Stimulated activated CD8-positive, alpha-beta memory T cell treated with anti-CD3 and anti-CD28 coated beads, Interleukin-7, amount 100 ng/mL, for 24 hours (primary cell): ENCODE measurements around the gene SAG.

Experiments used
- DNase-seq: peaks from one replicate; pipeline ENCODE4 v3.0.0-alpha.2; 2020; ENCODE audit warnings: low read depth

SAG gene

DNA sequence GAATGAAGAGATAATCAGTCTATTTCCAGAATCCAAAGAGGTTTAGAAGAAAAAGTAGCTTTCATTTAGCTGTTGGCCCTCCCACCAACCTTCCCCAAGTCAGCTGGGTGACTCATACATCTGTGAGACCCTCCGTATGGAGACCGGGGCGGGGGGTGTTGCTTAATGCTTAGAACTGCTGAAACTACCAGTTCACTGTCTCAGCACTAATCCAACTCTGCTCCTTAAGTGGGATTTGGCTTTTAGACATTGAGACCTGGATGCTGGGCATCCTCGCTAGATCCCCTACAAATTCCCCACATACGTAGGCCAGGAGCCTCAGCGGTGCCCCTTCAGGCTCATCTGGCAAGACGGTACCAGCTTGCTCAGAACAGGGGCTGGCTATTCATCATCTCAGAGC is at the start of gene SAG:
TSS of gene SAG (plus strand) at position 252 of the 400 bp plus-strand sequence. CDS start 1,374 bp downstream, outside the sequence.
- DNase-seq, result no peak

- DNase-seq, result no peak
Measured at GRCh38 chr2:233258211-233258610, 49.4 kb upstream of the SAG start.

- no peak for DNase-seq
Measured at GRCh38 chr2:233259730-233260129, 47.9 kb upstream of the SAG start.

DNA sequence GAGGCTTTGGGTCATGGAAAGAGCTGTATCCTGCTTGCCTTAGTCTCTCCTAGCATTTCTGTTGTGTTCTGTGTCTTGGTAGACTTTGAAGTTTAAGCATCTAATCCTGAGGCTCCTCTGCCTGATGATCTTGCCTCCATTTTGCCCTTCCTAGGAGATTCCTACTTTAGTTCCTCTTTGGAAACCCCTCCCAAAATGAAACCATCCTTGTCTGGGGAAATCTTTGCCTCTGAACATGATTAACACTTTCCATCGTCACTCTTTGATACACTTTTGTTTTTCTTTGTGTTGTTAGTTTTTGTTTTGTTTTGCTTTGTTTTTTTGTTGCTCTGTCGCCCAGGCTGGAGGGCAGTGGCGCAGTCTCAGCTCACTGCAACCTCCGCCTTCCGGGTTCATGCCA is 47.0 kb upstream of the SAG start:
- DNase-seq, result no peak

DNA sequence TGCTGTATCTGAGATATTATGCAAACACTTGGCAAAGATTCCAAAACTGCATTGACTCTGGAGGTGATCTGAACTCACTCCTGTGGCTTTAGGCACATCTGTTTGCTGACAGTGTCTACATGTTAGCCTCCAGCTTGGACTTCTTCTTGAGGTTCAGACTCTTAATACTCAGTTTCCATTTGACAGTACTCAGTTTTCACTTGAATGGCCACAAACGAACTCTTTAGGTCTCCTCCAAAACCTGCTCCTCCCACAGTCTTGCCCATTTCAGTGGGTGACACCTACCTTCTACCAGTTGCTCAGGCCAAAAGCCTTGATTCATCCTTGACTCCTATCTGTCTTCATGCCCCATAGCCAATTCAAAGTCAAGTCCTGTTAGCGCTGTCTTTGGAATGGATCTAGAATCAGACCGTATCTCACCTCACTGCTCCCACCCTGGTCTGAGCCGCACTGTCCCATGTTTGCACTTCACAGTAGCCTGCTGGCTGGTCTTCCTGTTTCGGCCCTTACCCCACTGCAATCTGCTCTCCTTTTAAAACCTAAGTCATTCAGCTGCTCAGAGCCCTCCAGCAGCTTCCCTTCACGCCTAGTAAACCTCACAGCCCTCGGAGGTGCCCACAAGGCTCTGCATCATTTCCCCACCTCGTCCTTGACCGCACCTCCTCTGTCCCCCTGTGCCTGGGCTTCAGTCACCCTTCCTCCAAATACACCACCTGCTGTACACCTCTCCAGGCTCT is 45.6 kb upstream of the SAG start:
- no peak for DNase-seq

DNA sequence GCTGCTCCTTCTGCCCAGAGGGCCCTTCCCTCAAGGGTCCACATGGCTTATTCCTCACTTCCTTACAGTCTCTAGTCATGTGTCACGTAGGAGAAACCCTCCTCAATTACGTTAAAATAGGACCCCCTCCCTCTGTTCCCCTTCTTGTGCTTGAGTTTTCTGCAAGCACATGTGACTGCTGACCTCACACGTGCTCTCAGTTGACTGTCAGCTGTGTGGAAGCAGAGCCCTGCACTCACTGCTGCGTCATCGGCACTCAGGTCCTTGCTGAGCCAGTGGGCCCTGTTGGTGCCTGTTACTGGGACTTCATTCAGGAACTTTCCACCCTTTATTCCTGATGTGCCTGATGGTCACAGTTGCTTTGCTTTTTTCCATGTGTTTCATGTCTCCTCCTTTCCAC is 45.1 kb upstream of the SAG start:
- no peak for DNase-seq

DNA sequence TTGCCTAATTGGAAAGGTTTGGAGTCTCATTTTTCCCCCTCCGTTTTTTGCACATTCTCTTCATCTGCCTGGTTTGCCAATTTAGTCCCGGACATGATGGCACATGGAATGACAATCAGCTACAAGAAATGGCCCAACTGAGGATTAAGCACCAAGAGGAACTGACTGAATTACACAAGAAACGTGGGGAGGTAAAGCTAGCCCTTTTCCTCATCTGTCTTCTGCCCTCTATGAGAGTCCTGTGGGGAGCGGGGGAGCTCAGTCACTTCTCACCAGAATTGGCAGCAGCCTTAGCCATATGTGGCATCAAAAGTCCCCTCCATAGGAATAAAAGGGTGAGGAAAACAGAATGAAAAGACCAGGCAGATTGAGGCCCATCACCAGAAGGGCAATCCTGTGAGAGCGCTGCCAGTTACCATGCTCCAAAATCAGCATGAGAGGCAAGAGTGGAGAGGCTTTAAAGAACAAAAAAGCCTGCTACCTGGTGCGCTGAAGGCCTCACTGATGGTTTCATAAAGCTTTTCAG is 44.5 kb upstream of the SAG start:
- no peak for DNase-seq

DNA sequence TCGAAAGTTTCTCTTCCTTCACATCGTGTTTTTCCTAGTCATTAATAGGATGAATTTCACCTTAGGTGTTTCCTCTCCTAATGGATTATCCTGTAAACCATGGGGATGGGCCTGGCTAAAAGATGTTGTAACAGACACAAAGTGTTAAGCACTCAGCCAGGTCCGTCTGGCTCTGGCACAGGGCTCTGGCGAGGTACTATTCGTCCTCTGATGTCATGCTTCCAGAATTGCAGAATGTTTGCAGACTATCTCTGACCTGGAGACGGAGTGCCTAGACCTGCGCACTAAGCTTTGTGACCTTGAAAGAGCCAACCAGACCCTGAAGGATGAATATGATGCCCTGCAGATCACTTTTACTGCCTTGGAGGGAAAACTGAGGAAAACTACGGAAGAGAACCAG is 42.9 kb upstream of the SAG start:
- no peak for DNase-seq

DNA sequence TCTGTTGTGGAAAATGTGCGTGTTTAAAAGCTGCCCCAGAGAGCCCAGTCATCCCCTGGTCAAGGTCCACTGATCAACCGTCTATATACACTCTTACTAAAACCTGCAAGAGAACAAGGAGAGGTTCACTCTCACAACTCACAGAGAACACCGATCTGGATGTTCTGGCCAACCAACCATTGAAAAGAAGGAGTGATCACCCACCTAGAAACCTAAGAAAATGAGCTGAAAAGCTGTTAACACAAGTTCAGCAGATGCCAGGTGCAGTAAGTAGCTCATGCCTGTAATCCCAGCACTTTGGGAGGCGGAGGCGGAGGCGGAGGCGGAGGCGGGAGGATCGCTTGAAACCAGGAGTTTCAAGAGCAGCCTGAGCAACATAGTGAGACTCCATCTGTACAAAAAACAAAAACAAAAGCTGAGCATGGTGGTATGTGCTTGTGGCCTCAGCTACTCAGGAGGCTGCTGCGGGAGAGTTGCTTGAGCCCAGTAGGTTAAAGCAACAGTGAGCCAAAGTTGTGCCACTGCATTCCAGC is 41.7 kb upstream of the SAG start:
- DNase-seq, result no peak

GRCh38 chr2:233266481-233266880 is 41.1 kb upstream of the SAG start:
- DNase-seq, result no peak

DNA sequence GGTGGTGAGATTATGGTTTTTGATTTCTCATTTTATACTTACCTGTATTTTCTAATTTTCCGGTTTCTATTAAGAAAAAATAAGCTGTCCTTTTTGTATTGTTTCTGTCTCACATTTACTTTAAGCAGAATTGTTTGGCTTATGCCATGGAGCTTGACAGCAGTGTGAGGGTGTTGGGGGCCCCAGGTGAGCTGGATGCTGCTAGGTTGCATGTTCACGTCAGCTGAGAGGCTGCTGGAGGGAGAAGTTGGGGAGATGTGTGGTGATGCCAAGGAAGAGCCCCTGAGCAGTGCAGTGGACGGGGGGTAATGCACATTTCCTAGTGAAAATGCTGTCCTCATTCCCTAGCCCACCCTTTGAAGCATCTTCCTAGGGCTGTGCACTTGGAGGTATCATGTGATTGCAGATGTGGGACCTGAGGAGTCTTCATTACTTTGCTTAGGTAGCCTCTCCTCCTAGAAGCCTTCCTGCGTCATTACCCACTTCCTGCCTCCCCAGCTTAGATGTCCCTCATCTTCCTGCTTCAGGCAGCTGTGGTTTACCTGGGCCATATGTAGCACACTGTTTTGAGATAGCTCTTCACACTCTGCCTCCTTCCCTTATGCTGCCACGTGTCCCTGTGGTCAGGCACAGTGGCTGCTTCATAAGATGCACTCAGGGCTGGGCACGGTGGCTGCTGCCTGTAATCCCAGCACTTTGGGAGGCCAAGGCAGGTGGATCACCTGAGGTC is 39.9 kb upstream of the SAG start:
- peak; percentile 26 for DNase-seq

DNA sequence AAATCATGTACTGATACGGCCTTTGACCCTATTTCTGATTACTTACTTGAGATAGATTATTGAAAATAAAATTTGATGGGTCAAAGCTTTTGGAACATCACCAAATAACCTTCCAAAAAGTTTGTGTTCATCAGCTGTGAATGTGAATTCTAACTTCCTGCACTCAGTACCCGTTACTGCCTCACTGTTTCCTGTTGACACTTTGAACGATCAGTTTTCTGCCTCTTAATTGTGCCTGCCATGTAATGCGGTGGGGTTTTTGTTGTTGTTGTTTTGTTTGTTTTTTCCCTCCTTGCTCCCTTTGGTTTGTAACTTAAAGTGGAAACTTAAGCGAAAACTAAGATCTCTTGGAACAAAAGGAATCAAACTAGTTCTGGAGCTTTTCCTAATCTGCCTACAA is 37.2 kb upstream of the SAG start:
- DNase-seq, result no peak

DNA sequence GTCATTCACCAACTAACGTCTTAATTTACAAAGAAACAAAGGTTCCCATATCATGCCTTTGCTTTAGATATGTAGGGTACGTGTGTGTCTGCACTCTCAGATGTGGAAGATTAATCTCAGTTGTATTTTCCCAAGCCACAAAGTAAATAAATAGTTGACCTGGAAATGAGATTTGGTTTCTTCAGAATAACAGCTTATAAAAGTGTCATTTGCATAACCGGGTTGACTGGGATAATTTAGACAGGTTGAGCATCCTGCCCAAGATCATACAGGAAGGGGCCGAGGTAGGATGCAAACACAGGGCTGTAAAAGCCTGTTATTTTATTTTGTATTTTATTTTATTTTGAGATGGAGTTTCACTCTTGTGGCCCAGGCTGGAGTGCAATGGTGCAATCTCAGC is 36.7 kb upstream of the SAG start:
- DNase-seq, result no peak

- no peak for DNase-seq
Measured at GRCh38 chr2:233271693-233272092, 35.9 kb upstream of the SAG start.

DNA sequence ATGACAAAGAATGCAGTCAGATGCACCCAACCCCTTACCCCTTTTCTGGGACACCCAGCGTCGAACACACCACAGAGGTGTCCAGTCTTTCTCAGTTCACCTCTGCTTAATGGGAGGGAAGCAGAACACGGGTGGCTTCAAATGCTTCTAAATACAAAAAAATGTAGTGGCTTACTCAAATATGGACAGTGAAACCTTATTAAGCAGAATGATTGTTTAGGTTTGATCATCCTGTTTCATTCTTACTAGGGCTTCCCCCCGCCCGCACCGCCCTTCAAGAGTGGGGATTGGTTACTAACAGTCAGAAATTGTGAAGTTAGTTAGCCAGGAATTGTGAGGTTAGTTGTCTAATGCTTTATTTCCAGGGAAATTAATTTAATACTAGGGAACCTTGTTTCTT is 34.5 kb upstream of the SAG start:
- DNase-seq, result no peak

DNA sequence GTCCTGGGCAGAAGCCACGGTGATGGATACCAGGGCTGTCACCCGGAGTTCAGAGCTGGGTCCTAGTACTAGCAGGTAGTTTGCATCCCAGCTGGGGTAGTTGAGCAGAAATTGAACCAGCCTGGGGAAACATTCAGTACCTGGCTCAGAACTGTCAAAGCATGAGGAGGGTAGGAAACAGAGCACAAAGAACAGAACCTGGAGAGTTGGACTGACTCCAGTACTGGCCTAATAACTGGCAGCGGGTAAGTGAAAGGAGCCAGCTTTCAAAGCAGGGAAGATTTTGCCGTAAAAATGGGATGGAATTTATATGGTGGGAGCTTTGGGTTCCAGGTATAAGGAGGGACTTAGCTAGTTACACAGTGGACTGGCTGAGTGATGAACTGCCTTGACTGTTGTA is 32.4 kb upstream of the SAG start:
- DNase-seq, result no peak

GRCh38 chr2:233278921-233279320 is 28.7 kb upstream of the SAG start:
- DNase-seq, result no peak

GRCh38 chr2:233280114-233280693 is 27.4 kb upstream of the SAG start:
- no peak for DNase-seq

- DNase-seq, result no peak
Measured at GRCh38 chr2:233281553-233281952, 26.1 kb upstream of the SAG start.

- DNase-seq, result no peak
Measured at GRCh38 chr2:233281992-233282603, 25.5 kb upstream of the SAG start.

DNA sequence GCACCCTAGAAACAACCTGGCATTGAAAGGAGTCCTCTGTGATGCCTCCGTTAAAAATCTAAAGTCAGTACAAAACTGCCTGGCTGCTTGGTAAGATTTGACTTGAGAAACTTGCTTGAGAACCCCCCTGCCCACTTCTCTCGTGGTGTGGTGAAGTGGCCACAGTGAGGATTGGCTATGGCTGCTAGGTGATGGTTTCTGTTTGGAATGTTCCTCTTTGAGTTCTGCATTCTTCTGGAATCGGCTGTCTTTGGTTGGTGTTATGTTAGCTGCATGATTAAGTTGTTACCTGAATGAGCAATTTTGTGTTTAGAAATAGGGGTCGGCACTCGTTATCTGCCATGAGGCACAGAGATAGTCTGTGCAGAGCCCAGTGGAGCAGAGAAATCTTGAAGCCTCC is 21.7 kb upstream of the SAG start:
- no peak for DNase-seq

GRCh38 chr2:233287871-233288270 is 19.7 kb upstream of the SAG start:
- DNase-seq, result no peak
